ENCODE measurements around the gene SPDYE1. TPM values are rescaled to one million over a fixed set of nuclear protein-coding genes. Genes with fewer than 3 reads are reported as not detected.

Gene SPDYE1
- polyA plus RNA-seq, 1 donor, result 2.1 TPM

GRCh38 chr7:44044315-44045225 lies 46.9 kb downstream of the SPDYE1 start, which contains the start of gene DBNL:
Gene DBNL, plus strand, starts transcription at chr7:44044702. Its CDS starts 36 bp downstream, at chr7:44044738.
- peak; percentile 85 for DNase-seq

DNA sequence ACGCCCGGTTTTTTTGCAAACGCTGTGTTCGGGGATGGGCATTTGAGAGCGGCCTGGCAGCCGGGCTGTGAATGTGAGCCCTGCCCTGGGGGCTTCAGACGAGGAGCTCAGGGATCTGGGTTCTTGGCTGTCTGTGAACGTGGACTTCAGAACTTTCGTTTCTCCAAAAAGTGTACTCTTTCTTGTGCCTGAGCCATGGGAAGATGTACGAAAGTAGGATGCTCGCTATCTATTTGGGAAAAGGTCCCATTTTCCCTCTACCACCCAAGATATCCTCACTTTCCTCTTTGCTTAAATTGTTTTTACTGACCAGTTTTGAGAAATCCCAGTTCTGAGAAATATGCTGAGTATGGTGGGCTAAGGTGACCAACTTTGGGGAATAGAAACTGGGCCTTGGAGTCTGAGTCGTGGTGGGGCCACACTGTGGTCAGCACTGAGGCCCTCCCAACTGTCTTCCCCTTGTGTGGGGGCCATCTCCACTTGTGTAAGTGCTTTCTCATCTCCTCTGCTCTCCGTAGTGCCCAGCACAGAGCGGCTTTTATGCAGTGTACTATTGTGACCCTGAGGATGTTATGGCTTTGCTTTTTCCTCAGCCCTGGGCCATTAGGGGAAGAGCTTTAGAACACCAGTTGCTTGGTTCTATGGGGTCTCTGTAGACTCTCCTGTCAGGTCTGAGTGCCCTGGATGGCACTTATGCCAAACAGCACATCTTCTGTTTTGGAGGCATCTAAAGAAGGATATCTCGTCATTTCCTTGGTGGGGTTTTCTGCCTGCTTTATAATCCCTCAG lies 47.7 kb downstream of the SPDYE1 start:
- DNase-seq, result no peak

DNA sequence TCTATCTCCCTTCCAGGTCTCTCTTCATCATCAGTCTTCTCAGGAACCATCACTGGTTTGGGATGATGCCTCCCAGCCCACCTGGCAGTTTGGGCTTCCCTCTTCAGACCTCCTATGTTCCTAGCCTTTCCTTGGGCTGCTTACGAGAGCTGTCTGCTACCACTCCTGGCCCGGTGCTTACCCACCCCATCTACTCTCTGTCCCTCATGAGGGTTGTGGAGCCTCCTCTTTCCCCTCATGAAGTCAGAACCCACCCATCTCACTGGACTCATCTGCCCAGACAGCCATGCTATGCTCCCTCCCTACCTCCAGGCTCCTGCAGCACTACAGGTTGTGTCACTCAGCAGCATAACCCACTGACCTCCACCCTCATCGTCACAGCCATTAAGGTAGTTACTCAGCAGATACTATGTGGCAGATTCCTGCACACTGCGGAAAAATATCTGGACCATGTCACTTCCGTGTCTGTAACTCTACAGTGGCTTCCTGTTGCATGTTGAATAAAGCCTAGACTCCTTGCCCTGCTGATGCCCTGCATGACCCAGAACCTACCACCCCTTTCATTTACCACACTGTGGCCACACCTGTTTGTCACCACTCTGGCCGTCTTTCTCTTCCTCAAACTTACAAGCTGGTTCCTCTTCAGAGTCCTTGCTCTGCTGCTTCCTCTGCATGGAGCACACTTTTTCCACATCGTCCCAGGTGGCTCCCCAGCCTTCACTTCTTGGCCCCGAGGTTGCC lies 48.8 kb downstream of the SPDYE1 start:
- DNase-seq, result no peak

DNA sequence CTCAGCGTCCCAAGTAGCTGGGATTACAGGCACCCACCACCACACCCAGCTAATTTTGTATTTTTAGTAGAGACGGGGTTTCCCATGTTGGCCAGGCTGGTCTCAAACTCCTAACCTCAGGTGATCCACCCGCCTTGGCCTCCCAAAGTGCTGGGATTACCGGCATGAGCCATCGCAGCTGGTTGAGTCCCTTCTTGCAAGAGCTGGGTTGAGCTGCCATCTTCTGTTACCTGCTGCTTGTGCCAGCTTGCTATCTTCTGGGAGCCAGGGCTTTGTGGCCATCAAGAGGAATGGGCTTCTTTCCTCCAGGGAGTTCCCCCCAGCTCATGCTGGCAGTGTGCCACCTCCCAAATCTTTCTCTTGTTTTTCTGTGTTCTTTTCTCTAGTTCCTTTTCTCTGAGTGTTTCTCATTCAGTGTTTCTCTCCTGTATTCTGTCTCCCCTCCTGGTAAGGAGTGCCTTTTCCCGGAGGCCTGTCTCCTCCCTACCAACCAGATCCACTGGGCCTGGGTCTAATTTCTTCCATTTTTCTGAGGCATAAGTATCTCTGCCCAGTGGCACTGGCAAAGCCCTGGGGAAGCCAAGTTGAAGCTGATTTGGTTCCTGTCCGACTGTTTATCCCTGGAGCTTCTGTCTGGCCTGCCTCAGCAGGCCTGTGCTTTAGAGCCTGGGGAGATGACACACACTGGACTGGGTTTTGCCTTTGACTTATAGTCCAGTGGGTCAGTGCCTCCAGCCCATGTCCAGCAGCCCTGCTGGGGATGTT lies 50.5 kb downstream of the SPDYE1 start:
- no peak for DNase-seq

- DNase-seq, result no peak
Observed at GRCh38 chr7:44050121-44050914, 52.6 kb downstream of the SPDYE1 start.

- DNase-seq, result no peak
Observed at GRCh38 chr7:44050915-44051560, 53.3 kb downstream of the SPDYE1 start.

GRCh38 chr7:44051611-44052220 lies 54.0 kb downstream of the SPDYE1 start:
- no peak for DNase-seq

DNA sequence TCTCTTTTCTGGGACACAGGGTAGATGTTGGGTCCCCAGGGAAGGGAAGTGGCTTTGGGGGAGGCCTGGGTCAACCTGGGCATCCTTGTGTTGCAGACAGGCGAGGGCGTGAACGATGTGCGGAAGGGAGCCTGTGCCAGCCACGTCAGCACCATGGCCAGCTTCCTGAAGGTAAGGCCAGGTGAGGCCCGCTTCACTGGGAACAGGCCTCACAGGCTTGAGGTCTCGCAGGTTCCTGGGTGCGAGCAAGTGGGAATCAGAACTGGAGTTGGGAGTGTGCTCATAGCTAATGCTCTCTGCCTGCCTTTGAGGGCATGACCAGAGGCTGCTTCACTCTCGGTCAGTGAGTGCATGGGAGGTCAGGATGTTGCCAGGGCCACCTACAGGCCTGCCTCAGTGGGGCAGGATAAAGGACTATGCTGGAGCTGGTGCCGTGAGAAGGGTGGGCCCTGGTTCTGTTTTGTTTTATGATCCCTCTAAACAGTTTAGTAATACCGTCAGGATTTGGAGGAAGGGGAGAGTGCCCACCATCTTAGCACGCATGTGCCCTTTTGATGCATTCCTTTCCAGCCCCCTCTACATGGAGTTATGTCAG lies 55.2 kb downstream of the SPDYE1 start:
- DNase-seq, result no peak

- no peak for DNase-seq
Observed at GRCh38 chr7:44056681-44057080, 59.0 kb downstream of the SPDYE1 start.

GRCh38 chr7:44057181-44057848 lies 59.6 kb downstream of the SPDYE1 start:
- DNase-seq, result no peak

DNA sequence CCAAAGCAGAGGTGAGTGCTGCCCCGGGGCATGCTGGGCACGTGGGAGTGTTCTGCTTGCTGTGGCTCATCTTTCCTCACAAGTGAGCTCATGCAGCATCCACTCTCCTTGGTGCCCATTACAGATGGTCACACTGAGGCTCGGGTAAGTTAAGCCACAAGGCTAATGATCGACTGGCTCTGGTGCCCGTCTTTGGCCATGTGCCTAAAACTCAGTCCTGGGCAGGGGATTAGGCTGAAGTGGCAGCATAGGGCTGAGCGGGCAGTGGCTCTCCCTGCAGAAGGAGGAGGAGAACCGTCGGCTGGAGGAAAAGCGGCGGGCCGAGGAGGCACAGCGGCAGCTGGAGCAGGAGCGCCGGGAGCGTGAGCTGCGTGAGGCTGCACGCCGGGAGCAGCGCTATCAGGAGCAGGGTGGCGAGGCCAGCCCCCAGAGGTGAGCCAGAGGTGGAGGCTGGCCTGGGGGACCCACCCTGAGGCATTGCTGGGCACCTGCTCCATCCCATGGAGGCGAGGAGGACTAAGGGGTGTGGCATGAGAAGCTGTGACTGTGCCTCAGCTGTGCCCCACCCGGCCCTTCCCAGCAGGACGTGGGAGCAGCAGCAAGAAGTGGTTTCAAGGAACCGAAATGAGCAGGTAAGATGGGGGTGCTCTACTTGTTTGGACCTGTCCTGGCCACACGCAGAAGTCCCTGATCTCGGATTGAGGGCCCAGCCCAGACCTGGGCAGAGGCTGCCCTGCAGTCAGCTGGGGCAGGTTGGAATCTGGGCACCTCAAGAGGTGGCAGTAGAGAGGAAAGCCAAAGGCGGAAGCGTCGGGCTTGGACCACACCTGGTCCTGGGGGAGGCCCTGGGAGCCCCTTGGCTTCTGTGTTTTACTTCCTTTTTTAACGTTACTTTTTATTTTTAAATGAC lies 60.4 kb downstream of the SPDYE1 start:
- DNase-seq, result no peak

GRCh38 chr7:44058759-44059218 lies 61.1 kb downstream of the SPDYE1 start:
- DNase-seq, result no peak

DNA sequence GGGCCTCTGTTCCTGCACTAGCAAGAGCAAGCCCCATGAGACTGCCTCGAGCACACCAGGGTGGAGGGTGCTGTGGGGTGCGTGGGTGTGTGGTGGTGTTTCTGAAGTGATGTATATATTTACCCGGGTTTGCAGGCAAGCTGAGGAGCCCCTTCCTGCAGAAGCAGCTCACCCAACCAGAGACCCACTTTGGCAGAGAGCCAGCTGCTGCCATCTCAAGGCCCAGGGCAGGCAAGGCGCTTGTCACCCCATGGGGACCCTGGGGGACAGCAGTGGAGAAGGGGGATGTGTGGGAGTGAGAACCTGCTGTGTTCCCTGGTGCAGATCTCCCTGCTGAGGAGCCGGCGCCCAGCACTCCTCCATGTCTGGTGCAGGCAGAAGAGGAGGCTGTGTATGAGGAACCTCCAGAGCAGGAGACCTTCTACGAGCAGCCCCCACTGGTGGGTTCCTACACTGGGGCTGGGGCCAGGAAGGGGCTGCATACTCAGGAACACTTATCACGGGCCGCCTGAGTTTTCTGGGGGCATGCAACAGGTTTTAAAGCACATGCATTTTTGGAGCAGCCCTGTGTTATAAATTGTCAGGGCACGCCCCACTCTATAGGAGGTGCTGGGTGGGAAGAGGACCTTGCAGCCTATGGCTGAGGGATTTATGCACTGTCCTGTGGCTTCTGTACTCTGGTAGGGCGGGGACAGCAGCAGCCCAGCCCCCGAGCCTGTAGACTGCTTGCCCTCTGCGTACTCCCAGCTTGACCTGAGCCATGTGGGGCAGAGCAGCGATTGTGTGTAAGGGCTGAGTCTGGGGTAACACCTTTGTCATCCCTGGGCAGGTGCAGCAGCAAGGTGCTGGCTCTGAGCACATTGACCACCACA lies 61.8 kb downstream of the SPDYE1 start:
- DNase-seq, result no peak
